HG02981 (cell line): Measurements from ENCODE around the gene LAMA2.

Source experiments
- ATAC-seq: cut with Tn5 transposase; IDR thresholded peaks from one replicate; pipeline ENCODE4 v1.9.1; 2021; ENCODE audit warnings: mild to moderate bottlenecking, moderate library complexity; ENCODE audit not compliant: unreplicated experiment

LAMA2 gene

DNA sequence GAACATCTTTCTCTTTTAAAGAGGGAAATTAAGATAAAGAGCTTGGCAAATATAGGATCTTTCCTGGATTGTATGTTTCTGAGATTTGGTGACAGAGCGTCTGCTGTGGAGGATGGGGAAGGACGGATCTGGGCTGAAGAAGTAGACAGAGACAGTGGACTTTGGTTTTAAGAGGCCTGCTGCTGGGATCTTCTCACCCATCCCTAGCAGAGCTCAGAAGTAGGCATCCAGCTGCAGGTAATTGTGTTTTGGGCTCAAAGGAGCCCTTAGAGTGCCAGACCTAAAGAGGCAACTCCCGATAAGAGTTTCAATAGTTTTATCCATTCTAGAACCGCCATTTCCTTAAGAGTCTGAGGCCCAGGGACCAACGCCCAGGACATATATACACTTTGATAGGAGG, 20.8 kb downstream of the LAMA2 start:
- ATAC-seq, result no peak

DNA sequence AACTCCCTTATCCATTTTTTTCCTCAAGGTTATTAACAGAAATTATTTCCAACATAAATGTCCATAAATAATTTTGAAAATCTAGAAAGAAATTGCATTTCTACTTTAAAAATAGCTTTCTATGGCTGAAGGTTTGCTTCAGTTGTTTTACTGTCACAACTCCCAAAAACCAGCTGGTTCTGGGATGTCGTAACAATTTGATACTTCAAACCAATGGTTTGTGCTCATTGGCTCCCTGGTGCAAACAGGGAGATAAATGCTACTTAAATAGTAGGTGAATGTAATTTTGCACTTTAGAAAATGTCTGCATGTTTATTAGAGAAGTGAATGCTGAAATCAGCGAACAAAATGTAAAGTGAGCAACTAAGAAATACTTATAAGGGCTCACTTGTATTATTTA, 31.1 kb downstream of the LAMA2 start:
- ATAC-seq, result no peak

DNA sequence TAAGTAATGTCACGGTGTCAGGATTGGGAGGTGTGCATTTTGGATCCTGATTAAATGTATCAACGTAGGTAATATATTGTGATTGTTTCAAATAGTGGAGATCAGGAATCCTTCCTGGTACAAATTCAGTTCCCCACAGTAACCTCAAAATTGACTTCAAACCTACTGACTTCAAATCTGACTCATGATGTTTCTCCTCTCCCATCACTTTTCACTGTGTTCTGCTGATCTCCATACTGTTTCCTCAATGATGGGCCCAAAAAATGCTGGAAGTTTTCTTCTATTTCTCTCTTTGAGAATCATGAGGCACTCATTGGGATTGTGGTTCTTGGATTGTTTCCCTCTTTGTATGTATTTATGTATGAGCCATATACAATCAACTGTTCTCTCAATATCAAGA, 35.9 kb downstream of the LAMA2 start:
- ATAC-seq, result no peak

DNA sequence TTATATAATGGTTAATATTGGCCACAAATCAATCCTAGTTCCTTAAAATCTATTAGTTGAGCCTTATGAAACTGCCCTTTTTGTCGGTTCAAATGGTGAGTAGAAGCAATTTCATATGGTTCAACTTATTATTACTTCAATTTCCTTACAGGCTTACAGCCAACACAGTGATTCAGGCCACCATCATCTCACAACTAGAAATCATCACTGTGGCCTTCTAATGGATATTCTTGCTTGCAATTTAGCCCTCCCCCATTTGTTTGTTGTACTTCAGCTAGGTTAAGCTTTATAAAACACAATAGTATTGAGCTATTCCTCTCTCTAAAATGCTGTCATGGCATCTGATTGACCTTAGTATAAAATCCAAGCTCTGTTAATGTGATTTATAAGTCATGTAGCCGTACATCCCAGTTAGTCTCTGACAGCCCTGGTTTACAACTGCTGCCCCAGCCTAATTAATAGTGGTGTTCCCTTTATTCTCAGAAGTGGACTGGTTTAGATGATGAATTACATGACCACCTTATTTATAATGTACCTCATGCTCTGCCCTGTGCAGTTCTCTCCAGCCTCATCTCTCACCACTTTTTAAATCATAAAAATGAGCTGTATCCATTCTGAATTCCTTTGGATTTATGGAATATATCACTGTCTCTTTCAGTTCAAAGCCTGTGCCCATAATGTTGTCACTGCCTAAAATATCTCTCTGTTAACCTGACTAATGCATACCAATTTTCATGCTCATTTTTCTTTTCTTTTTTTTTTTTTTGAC, 36.7 kb downstream of the LAMA2 start:
- ATAC-seq, result no peak

DNA sequence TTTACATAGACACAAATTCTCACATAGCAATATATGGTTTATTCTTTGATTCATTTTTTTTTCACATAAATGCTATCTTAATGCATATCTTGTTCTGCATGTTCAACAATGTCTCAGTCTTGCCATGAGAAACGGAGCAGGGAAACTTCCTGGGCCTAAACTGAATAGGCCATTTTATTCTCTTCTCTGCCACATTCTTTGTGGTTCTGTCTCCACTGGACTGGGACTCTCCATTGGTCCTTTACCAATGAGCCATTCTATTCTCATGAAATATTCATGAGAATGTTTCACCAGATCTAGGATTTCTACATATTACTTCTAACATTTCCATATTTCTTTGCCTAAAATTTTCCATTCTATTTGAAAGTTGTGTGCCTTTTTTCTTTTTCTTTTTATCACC, 42.8 kb downstream of the LAMA2 start:
- no peak for ATAC-seq

DNA sequence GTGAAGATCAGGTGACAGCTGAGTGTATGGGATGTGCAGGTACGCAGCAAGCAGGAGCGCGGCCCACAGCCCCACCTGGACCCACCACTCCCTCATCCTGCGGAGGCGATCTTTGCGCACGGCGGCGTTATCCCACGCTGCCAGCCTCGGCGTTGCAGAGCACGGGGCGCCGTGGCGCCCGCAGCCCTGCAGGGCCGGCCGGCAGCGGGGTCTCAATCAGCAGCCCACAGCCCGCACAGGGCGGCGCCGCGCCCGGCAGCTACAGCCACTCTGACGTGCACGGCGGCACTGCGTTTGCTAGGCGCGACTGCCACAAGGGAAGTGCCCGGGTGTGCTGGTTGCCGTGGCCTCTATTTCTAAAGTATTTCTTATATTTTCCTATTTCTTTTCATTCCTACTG, 46.9 kb downstream of the LAMA2 start:
- no peak for ATAC-seq

DNA sequence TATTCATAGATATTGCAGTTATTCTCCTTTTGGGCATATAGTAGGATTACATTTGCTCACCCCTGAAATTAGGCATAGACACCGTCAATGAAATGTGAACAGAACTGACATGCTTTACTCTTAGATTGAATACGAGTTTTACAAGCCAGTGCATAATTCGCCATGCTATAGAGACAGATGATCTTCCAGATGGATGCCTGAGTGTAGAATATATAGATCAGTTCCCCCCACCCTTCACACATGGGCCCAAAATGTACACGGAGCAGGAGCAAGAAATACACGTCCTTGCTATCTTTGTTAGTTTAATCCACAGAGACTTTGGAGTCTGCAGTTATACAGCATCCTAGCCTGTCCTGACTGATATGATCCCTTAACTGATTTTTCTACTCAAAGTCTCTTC, 47.4 kb downstream of the LAMA2 start:
- ATAC-seq, result no peak

DNA sequence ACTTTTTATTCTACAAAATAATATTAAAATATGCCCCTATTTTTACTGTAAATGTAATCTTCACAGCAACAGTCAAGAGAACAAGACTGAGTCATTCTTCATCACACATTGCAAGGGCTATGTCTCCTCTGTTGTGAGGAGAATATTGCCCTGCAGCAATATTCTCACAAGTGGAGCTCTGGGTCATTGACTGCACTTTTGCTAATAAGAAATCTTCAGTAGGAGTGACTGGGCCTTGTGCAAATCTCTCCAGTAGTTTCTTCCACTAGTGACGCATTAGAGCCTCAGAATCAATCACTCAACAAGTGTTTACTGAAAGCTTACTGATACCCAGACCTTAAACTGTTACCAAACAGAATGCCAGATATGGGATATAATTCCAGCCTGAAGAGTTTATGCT, 49.1 kb downstream of the LAMA2 start:
- no peak for ATAC-seq

DNA sequence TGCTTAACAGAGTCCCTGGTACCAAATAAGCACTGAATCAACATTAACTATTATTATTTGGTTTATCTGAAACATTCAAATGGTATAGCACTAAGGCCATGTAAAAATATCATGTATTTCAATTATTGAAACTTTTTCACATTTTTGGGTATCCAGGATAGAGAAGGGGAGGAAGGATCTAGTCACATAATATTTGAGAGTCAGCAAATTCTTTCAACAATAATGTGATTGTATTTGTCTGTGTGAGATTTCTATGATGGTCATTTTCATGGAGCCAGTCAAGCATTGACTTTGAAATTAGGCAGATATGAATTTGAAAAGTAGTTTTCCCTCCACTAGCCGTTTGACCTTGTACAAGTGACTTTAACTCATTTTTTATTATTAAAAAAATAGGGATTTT, 67.9 kb downstream of the LAMA2 start:
- ATAC-seq, result no peak

DNA sequence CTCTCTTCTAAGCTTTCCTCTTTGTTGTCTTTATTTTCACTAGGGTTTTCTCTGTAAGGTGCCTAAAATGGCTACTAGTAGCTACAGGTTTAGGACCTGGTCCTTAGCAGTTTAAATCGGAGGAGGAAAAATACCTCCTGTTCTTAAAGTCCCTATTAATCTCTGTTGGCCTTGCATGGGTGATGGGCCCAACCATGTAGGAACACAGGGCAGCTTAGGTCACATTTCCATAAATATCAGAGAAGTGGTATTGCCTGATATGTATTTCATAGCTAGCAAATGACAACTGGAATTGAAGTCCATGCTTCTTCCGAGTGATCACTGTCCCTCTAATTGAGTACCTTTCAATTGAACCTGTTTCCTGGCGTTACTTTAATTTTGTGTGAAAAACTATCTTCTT, 70.0 kb downstream of the LAMA2 start:
- no peak for ATAC-seq

DNA sequence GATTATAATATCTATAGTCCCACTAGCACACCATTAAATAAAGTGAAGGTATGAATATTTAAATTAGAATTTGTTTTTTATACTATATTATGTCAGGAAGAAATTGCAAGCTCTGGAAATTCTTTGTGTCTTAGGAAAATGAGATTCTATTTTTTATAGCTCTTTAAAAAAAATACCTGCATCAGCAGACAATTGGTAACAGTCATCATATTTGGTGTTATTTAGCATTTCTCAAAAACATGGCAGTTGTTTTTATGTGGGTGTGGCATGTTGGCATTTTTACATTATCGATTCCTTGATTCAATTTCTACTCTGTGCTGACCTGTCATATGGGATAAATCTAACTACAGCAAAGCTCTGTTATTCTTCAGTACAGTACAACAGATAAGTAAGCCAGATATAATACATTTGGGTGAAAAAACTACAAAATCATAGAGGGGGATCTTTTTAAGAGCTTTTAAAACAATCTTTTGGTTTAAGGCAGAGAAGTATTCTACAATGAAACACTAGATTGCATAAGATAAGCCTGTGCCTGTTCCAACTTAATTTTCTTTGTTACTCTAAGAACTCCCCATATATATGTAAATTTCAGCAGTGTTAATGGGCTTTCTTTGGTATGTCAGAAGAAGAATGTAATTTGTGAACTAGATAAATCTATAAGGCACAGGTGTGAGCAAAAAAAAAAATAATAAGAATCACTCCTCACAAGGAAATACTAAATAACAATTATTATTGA, 71.5 kb downstream of the LAMA2 start:
- ATAC-seq, result no peak

DNA sequence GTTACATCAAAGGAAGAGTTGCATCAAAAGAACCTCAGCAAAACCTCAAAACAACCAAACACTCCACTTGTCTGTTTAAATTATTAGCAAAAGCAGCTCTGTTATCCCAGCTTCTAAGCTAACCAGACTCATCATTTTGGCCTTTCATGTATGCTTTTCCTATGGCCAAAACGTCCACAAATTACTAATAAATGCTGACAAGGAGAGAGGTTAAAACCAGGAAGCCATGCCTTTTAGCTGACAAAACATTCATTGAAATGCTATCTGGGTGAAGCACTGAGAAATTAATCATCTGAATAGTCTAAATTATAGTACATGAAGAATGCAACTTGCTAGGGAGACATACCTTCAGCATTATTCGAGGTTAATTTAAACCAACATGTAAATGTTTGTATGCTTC, 80.6 kb downstream of the LAMA2 start:
- no peak for ATAC-seq

DNA sequence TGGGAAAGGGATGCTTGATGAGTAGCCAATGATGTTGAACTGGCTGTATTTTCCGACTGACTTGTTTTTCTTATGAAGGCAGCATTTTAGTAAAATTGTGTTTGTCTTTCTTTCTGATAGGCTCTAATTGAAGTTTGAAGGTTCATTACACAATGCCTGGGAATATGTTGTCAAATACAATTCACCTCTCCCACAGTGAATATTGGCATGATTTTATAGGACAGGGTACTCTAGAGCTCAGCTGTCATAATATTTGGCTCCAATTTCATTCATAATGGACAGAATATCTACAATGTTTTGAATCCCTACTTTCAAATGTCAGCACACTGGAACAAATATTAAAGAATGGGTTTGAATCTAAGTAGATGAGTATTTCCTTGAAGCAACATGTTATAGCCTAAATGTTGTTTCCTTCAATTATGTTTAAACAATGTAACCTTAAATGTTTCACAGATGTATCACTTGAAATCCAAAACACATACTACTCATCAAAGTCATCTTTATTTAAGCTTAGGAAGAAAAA, 81.4 kb downstream of the LAMA2 start:
- ATAC-seq, result no peak

DNA sequence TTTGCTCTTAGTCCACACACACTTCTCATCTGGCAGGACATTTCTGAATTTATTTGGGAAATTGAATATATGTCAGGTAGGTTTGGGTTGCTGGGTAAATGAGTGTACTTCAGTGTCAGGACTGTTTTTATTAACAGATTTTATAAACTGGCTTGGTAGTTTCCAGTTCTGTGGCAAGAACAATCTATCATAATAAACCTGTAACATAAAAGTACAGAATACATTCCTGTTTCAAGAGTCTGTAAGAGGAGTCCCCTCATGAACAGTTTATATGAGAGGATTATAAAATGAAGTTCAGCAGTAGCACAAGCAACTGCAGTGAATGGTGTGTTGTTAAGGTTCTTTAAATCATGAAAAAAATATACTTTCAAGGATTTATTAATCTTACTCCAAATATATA, 81.8 kb downstream of the LAMA2 start:
- ATAC-seq, result no peak

DNA sequence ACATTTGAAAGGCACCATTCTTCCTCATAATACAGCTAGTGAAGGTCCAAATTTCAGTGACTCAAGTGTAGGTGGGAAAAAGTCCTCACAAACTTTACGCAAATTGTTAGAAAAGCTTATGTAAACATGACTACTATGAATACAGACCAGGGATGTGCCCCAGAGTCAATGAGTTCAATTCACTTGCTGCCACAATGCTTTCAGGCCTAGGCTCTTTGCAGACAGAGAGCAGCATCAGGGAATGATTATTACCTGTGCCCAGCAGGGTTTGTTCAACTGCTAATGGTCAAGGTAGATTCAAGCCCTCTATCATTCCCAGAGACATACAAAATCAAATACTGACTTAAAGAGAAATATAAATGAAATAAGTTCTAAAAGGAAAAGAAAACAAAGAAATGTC, 84.0 kb downstream of the LAMA2 start:
- ATAC-seq, result no peak

DNA sequence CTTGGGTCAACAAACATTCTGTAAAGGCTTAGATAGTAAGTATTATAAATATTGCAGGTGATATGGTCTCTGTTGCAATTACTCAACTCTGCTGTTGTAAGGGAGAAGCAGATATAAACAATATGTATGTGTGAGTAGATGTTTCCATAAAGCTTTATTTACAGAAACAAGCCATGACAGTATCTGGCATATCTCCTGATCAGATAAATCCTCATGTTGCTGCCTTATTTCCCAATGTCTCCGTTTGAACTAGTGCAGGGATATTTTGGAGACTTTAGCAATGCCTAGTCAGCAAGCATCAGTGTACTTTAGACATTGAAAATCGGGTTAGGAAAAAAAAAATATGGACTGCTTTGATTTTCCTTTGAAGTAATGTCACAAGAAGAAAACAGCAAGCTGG, 96.1 kb downstream of the LAMA2 start:
- no peak for ATAC-seq

DNA sequence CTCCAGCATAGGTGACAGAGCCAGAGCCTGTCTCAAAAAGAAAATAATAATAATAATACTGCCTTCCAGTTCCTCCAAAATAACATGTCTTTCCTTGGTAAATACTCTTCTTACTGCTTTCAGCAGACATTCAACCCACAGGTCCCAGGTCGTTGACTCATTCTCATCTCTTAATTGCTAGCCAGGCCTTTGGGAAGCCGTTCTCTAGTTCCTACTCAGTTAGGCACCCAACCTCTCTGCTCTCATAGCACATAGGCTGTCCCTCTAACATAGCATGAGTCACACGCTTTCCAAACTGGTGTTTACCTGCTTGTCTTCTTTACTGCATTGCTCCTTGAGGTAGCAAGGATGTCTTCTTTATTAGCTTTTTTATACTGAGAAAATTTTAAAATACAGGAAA, 98.8 kb downstream of the LAMA2 start:
- ATAC-seq, result no peak

DNA sequence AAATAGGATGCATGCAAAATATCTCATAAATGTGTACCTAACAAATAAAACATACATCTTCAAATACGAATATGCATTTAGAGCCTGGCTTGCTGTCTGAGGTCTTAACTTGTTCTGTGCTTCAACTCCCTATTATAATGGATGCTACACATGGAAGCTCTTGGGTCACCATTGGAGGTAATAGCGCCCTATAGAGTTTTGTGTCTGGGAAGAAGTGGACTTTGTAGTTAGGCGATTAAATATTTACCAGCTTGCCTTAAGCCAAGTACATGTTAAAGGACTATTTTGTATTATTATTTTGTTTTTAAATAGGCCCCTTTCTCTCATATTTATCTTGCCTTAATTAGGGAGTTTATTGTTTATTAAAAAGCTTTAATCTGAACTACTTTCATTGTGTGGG, 107.4 kb downstream of the LAMA2 start:
- ATAC-seq, result no peak

DNA sequence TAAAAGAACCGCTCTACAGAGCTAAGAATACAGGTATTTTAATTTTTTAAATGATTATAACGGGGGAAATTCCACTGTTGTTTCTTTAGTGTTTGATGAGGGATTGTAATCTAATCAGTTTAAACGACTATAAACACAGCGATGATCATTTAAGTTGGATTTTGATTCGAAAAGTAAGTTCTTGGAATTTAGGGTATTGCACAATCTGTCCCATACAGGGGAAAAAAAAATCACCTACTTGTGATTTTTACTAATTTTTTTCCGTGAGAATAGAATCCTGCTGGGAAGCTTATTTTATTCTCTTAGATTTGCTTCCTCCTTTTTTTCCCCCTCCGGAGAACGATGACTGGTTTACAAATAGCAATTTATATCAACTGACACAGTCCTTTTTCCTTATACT, 108.0 kb downstream of the LAMA2 start:
- ATAC-seq, result no peak

DNA sequence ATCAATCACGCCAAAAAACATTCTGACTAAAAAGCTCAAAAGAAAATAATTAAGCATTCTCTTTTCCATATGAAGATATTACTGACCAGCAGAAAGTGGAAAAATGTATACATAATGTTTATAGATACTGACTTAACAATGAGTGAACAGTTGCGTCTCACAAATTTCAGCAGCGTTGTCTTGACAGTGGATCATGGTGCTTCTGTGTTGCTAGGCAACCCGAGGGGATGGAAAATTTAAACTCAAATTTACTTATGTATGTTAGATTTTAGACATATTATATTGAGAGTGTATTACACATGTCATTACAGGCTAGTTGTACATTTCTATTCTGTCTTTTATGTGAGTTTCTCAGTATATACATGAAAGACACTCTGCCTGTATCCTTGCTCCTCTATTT, 110.2 kb downstream of the LAMA2 start:
- no peak for ATAC-seq

DNA sequence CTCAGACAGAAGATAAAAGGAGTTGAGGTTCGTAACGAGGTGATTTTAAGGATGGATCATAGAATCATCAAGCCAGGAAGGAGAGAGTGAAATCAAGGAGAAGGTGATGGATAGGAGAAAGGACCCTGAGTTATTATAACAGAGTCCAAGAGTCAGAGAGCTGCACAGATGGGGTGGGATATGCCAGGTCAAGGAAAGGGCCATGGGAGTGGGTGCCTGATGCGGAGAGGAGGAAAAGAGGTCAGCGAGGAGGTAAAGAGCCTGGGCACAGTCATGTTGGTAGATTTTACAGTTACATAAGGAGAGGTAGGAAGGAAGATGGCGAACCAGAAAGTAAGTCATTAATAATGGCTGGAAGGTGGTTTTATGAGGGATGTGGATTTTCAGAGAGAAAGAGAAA, 114.9 kb downstream of the LAMA2 start:
- no peak for ATAC-seq

DNA sequence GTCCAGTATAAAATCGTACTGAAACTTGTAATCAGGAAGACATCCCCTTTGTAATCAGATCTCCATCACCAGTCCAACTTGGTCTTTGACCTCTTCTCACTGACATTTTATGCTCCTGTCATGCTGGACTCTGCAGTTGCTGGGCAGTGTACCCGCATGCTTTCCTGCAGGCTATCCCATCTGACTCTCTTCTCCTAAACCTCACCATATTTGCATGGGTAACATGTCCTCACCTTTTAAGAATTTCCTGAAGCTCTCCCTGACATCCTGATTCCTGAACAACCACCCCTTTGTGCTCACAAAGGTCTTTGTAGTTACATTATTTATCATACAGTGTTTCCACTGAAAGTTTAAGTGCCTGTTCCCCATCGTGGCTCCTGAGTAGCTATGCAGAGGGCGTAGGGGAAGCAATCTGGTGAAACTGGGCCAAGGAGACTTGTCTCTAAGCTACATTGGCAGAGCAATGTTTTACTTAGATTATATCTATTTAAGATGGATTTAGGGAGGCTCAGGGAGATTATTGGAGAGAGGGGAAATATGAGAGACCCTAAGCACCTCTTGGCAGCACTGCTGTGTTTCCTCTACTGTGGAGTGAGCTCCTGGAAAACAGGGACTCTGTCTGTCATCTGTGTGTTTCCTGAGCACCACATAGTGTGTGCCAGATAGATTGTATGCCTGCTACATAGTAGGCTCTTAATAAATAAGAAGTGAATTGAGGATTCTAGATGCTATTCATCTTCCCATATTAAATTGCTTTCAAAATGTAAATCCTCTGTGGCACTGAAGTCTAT, 124.0 kb downstream of the LAMA2 start:
- no peak for ATAC-seq
